ENCODE measurements around the gene RGS11. TPM values are rescaled to one million over a fixed set of nuclear protein-coding genes. Genes with fewer than 3 reads are reported as not detected.

The RGS11 gene
- total RNA-seq, 1 experiment from 2014 or later: 2.9 TPM

GRCh38 chr16:321532-321931 lies 45.8 kb upstream of the RGS11 start:
- Histone ChIP-seq H2BK15ac (ENCODE audit: low read depth, low read length) (no peak overlapping the region), H2BK5ac (ENCODE audit: insufficient read length, low read length) (no peak overlapping the region), H3K14ac (ENCODE audit: insufficient read depth, low read length) (no peak overlapping the region), H3K27me3 (ENCODE audit: insufficient read depth, low read length) (no peaks in the 10 kb centered on the region), H3K9me3 (ENCODE audit: control insufficient read depth, low read depth, low read length) (no peaks in the 10 kb centered on the region), H3K23ac (ENCODE audit: insufficient read length, low read depth, low read length) (no peak overlapping the region), H3K23me2 (ENCODE audit: insufficient read length, low read depth, low read length, poor library complexity, severe bottlenecking) (no peaks in the 10 kb centered on the region), H2BK12ac (ENCODE audit: insufficient read length, low read depth, low read length) (no peak overlapping the region), H2BK120ac (ENCODE audit: low read depth, low read length, poor library complexity, severe bottlenecking) (no peak overlapping the region), H3K4me2 (ENCODE audit: insufficient read depth, insufficient read length, low read length) (no peak overlapping the region), H3K79me2 (ENCODE audit: insufficient read depth, low read length) (peaks cover 5% of the 10 kb centered on the region; the same call in 1 of the 2 replicates), H3K79me1 (ENCODE audit: insufficient read depth, low read depth, low read length, poor library complexity, severe bottlenecking) (peaks cover 10% of the 10 kb centered on the region), H2AK5ac (ENCODE audit: insufficient read length, low read length) (no peak overlapping the region), H3K4me1 (ENCODE audit: insufficient read depth, low read length) (no peaks in the 10 kb centered on the region; the same call in 1 of the 2 replicates), H4K8ac (replicated peaks; ENCODE audit: insufficient read length, low read depth, low read length) (no peak overlapping the region), H3T11ph (ENCODE audit: low read length) (no peak overlapping the region), H3K27ac (ENCODE audit: insufficient read length, low read depth, low read length) (no peak overlapping the region), H2BK20ac (ENCODE audit: low read depth, low read length, poor library complexity, severe bottlenecking) (no peak overlapping the region), H4K20me1 (ENCODE audit: control insufficient read depth, insufficient read depth, insufficient read length) (no peaks in the 10 kb centered on the region), H4K5ac (ENCODE audit: insufficient read length, low read depth, low read length) (no peak overlapping the region), H3K4ac (ENCODE audit: low read depth, low read length) (no peak overlapping the region), H3K9ac (ENCODE audit: extremely low read depth, insufficient read length, low read length) (no peak overlapping the region), H2AFZ (ENCODE audit: low read length) (no peak overlapping the region), H3K18ac (ENCODE audit: insufficient read length, low read depth, low read length) (no peak overlapping the region), H4K91ac (ENCODE audit: insufficient read length, low read depth, low read length) (no peak overlapping the region), H3K56ac (ENCODE audit: insufficient read length, low read depth, low read length) (no peak overlapping the region)
- no peaks in the 10 kb centered on the region for H3K9me3 Mint-ChIP-seq
- no peaks in the 10 kb centered on the region for H3K27me3 Mint-ChIP-seq (ENCODE audit: low read depth)
- peaks cover 0 to 11% (median 5%) of the 10 kb centered on the region in 3 experiments; a peak in 6 of 7 replicates for H3K36me3 Mint-ChIP-seq (ENCODE audit: insufficient read depth in 1 of 3, low read depth in 3 of 3)
- H3K4me3 Mint-ChIP-seq: no peak overlapping the region
- DNase-seq: no peak
- peak overlapping the region in 1 of 3 experiments; percentile 46; a peak in 1 of 7 replicates for H3K27ac Mint-ChIP-seq
- peaks cover 34 to 36% of the 10 kb centered on the region in 2 experiments for H3K4me1 Mint-ChIP-seq
- TF ChIP-seq, protein P1, sequence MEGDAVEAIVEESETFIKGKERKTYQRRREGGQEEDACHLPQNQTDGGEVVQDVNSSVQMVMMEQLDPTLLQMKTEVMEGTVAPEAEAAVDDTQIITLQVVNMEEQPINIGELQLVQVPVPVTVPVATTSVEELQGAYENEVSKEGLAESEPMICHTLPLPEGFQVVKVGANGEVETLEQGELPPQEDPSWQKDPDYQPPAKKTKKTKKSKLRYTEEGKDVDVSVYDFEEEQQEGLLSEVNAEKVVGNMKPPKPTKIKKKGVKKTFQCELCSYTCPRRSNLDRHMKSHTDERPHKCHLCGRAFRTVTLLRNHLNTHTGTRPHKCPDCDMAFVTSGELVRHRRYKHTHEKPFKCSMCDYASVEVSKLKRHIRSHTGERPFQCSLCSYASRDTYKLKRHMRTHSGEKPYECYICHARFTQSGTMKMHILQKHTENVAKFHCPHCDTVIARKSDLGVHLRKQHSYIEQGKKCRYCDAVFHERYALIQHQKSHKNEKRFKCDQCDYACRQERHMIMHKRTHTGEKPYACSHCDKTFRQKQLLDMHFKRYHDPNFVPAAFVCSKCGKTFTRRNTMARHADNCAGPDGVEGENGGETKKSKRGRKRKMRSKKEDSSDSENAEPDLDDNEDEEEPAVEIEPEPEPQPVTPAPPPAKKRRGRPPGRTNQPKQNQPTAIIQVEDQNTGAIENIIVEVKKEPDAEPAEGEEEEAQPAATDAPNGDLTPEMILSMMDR (conservative IDR thresholded peaks at IDR 0.05): no peak
- WGBS (ENCODE audit: extremely low coverage, insufficient read length, low lambda C conversion rate): no CpG with 5 or more reads among the region's 9 CpGs
